Activated T-cell treated with anti-CD3 and anti-CD28 coated beads, Interleukin-2, amount 50 U/mL, for 72 hours (primary cell): ENCODE results near the gene C12orf57. TPM values are rescaled to one million over a fixed set of nuclear protein-coding genes. Genes with fewer than 3 reads are reported as not detected.

Experiments
- ATAC-seq, 2 donors: fragments of 150-1000 bp; cut with Tn5 transposase; replicated peaks in 1 of 2; 2 replicates each; pipeline ENCODE4 v1.10.0; 2021; ENCODE audit warnings: moderate library complexity in 2 of 2, mild to moderate bottlenecking in 1 of 2
- DNase-seq, 2 donors: peaks; one replicate each; pipeline ENCODE4 v3.0.0; 2021 to 2022; ENCODE audit warnings: mixed read lengths in 1 of 2
- H3K27ac Mint-ChIP-seq: one replicate; pipeline ENCODE4 v1.8.0; 2022; ENCODE audit warnings: mild to moderate bottlenecking, moderate library complexity, mixed read lengths
- H3K27me3 Mint-ChIP-seq: one replicate; pipeline ENCODE4 v1.8.0; 2022; ENCODE audit warnings: low read depth, mixed read lengths
- H3K36me3 Mint-ChIP-seq, 2 donors: one replicate each; pipeline ENCODE4 v1.8.0; 2022; ENCODE audit warnings: mixed read lengths in 2 of 2, mild to moderate bottlenecking in 1 of 2; ENCODE audit not compliant: insufficient read depth in 2 of 2
- H3K4me1 Mint-ChIP-seq: one replicate; pipeline ENCODE4 v1.8.0; 2022; ENCODE audit warnings: low read depth, mixed read lengths
- H3K4me3 Mint-ChIP-seq, 2 donors: one replicate each; pipeline ENCODE4 v1.8.0; 2022; ENCODE audit warnings: mild to moderate bottlenecking in 2 of 2, mixed read lengths in 2 of 2, moderate library complexity in 2 of 2
- H3K9me3 Mint-ChIP-seq, 2 donors: one replicate each; pipeline ENCODE4 v1.8.0; 2022; ENCODE audit warnings: mixed read lengths in 2 of 2
- total RNA-seq, 2 donors: library from RNA; stranded (reverse); gene quantifications; one replicate each; pipeline ENCODE4 v1.2.3, GENCODE V29; 2022

C12orf57 gene
- total RNA-seq, 2 donors from 2014 or later: 259 to 301 TPM

- DNase-seq (no peak), ATAC-seq (no peak)
- peaks cover 8 to 21% of the 10 kb centered on the region in 2 donors for H3K36me3 Mint-ChIP-seq
- no peaks in the 10 kb centered on the region for H3K9me3 Mint-ChIP-seq
- peaks cover 77% of the 10 kb centered on the region for H3K4me1 Mint-ChIP-seq
- H3K27ac Mint-ChIP-seq: peak overlapping the region; percentile 99
- no peaks in the 10 kb centered on the region for H3K27me3 Mint-ChIP-seq
- H3K4me3 Mint-ChIP-seq: peak overlapping the region; percentile 77 to 92
Observed at GRCh38 chr12:6955108-6956020, 11.5 kb downstream of the C12orf57 start.

DNA sequence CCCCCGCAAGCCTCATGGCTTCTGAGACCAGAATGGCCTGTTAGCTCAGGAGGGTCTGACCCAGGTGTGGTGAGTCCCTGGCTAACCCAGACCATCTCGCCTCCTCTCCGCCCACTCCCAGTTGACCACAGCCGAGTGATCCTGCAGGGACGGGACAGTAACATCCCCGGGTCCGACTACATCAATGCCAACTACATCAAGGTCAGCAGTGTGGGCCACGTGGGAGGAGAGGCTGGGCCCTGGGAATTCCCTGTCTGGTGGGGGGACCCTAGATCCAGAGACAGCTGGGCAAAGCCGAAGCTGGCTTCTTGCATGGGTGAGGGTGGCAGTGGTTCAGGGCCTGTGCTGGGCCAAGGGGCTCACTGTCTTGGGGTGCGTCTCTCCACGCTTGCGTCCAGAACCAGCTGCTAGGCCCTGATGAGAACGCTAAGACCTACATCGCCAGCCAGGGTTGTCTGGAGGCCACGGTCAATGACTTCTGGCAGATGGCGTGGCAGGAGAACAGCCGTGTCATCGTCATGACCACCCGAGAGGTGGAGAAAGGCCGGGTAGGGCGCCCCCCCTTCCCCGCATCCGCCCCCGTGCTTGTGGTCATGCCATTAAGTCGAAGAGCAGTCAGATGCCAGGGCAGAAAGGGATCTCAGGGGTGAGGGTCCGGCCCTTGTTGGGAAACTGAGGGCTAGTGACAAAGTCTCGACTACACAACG is 12.4 kb downstream of the C12orf57 start:
- Mint-ChIP-seq H3K27ac (peak overlapping the region; percentile 0), H3K27me3 (no peaks in the 10 kb centered on the region), H3K4me3 (peak overlapping the region; percentile 77 to 92), H3K4me1 (peaks cover 80% of the 10 kb centered on the region), H3K9me3 (no peaks in the 10 kb centered on the region), H3K36me3 (peaks cover 8 to 23% of the 10 kb centered on the region in 2 donors)
- ATAC-seq: no peak
- DNase-seq: no peak

DNA sequence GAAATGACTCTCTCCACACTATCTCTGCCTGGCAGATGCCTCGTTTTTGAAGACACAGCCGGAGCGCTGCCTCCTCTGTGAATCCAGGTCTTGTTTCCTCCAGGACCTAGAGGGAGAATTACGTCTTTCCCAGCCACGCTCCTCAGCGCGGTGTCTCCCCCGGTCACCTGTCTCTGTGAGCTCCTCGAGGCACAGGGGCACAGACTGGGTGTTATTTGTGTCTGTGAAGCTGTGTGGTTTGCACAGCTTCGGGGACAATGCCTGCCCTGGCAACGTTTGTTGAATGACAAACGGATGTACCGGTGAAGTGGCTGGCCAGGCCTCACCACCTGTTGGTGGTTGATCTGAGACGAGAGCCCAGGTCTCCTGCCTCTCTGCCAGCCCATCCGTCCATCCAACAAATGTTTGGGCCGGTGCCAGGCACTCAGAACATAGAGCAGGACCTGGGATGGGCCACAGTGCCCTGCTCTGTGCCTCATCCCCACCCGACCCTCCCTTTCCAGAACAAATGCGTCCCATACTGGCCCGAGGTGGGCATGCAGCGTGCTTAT is 13.4 kb downstream of the C12orf57 start:
- Mint-ChIP-seq H3K27ac (peak overlapping the region; percentile 66), H3K4me1 (peaks cover 91% of the 10 kb centered on the region), H3K27me3 (no peaks in the 10 kb centered on the region), H3K9me3 (no peaks in the 10 kb centered on the region), H3K4me3 (peak overlapping the region; percentile 77 to 92), H3K36me3 (peaks cover 7 to 20% of the 10 kb centered on the region in 2 donors)
- ATAC-seq: no peak
- DNase-seq: no peak

GRCh38 chr12:6957741-6958608 is 14.2 kb downstream of the C12orf57 start:
- Mint-ChIP-seq H3K27ac (peak overlapping the region; percentile 88), H3K9me3 (no peaks in the 10 kb centered on the region), H3K36me3 (peaks cover 2 to 13% of the 10 kb centered on the region in 2 donors), H3K4me1 (peaks cover 98% of the 10 kb centered on the region), H3K27me3 (no peaks in the 10 kb centered on the region), H3K4me3 (peak overlapping the region; percentile 93)
- DNase-seq: no peak
- ATAC-seq: no peak

DNA sequence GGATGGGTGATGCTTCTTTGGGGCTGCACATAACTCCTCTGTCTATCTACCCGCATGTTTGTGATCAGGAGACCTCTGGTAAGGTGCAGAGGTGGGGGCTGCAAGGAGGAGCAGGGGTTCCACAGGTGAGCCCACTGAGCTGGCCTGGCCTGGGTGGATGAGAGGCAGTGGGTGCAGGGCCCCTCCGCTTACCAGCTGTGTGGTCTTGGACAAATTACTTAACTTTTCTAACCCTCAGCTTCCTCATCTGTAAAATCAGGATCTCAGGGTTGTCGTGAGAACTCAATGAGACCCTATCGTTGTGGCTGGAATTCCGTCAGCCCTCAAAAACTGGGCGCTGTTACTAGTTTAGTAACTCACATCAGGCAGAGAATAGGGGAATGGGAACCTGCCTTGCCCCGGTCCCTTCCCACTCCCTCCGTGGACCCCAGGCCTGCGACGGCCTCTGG is 14.8 kb downstream of the C12orf57 start:
- Mint-ChIP-seq H3K27me3 (no peaks in the 10 kb centered on the region), H3K4me3 (peak overlapping the region; percentile 93), H3K4me1 (peaks cover 93% of the 10 kb centered on the region), H3K36me3 (peaks cover 2 to 13% of the 10 kb centered on the region in 2 donors), H3K27ac (peak overlapping the region; percentile 88), H3K9me3 (no peaks in the 10 kb centered on the region)
- ATAC-seq: no peak
- DNase-seq: no peak

- peak; percentile 52 to 54 for ATAC-seq
- no peaks in the 10 kb centered on the region for H3K9me3 Mint-ChIP-seq
- peaks cover 2 to 13% of the 10 kb centered on the region in 2 donors for H3K36me3 Mint-ChIP-seq
- no peaks in the 10 kb centered on the region for H3K27me3 Mint-ChIP-seq
- H3K4me1 Mint-ChIP-seq: peaks cover 92% of the 10 kb centered on the region
- H3K4me3 Mint-ChIP-seq: peak overlapping the region; percentile 93
- peak; percentile 78 for DNase-seq
- peak overlapping the region; percentile 88 for H3K27ac Mint-ChIP-seq
Observed at GRCh38 chr12:6959058-6959804, 15.4 kb downstream of the C12orf57 start.

GRCh38 chr12:6959805-6960592 is 16.2 kb downstream of the C12orf57 start:
- no peak for DNase-seq
- peak overlapping the region; percentile 93 for H3K4me3 Mint-ChIP-seq
- no peaks in the 10 kb centered on the region for H3K9me3 Mint-ChIP-seq
- H3K36me3 Mint-ChIP-seq: peaks cover 0 to 11% of the 10 kb centered on the region in 2 donors
- no peaks in the 10 kb centered on the region for H3K27me3 Mint-ChIP-seq
- H3K4me1 Mint-ChIP-seq: peaks cover 92% of the 10 kb centered on the region
- ATAC-seq: no peak
- H3K27ac Mint-ChIP-seq: peak overlapping the region; percentile 2

DNA sequence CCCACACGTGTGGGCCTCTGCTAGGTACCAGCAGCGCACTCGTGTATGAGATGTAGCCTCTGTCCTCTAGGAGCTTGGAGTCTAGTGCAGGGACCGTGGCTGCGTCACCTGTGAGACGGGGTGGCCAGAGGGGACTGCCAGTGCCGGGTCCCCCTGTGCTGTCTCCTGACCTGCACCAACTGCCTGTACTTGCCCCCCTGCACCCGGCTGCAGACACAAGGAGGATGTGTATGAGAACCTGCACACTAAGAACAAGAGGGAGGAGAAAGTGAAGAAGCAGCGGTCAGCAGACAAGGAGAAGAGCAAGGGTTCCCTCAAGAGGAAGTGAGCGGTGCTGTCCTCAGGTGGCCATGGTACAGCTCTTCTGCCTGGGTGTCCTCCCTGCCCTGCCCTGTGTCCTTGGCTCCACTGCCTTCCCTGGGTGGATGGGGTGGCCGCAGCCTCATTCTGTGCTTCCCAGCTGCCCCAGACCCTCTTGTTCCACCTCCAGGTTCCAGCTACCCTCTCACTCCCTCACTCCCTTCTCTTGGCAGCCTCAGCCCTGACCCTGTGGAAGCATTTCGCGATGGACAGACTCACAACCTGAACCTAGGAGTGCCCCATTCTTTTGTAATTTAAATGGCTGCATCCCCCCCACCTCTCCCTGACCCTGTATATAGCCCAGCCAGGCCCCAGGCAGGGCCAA is 16.9 kb downstream of the C12orf57 start:
- ATAC-seq (peak; percentile 25 to 50), DNase-seq (peak; percentile 61 to 67)
- peaks cover 0 to 15% of the 10 kb centered on the region in 2 donors for H3K36me3 Mint-ChIP-seq

GRCh38 chr12:6961278-6961694 is 17.5 kb downstream of the C12orf57 start:
- Mint-ChIP-seq H3K27me3 (no peaks in the 10 kb centered on the region), H3K4me1 (peaks cover 92% of the 10 kb centered on the region), H3K4me3 (peak overlapping the region; percentile 87 to 93), H3K27ac (peak overlapping the region; percentile 98), H3K36me3 (peaks cover 1 to 15% of the 10 kb centered on the region in 2 donors), H3K9me3 (no peaks in the 10 kb centered on the region)
- DNase-seq (peak; percentile 90 to 95), ATAC-seq (peak; percentile 78 to 84)

More for the DNA sequence above, 16.9 kb downstream of the C12orf57 start:
- Mint-ChIP-seq H3K9me3 (no peaks in the 10 kb centered on the region), H3K4me3 (peak overlapping the region; percentile 87 to 93), H3K4me1 (peaks cover 92% of the 10 kb centered on the region), H3K27ac (peak overlapping the region; percentile 98), H3K27me3 (no peaks in the 10 kb centered on the region)

- ATAC-seq: peak; percentile 26 to 30
- Mint-ChIP-seq H3K4me1 (peaks cover 92% of the 10 kb centered on the region), H3K36me3 (peaks cover 4 to 17% of the 10 kb centered on the region in 2 donors), H3K27ac (peak overlapping the region; percentile 98), H3K9me3 (no peaks in the 10 kb centered on the region), H3K4me3 (peak overlapping the region; percentile 87 to 93), H3K27me3 (no peaks in the 10 kb centered on the region)
- peak; percentile 58 to 69 for DNase-seq
Observed at GRCh38 chr12:6961695-6962284, 18.0 kb downstream of the C12orf57 start.
